Measurements from ENCODE around the gene ITPRIP.

The ITPRIP gene

DNA sequence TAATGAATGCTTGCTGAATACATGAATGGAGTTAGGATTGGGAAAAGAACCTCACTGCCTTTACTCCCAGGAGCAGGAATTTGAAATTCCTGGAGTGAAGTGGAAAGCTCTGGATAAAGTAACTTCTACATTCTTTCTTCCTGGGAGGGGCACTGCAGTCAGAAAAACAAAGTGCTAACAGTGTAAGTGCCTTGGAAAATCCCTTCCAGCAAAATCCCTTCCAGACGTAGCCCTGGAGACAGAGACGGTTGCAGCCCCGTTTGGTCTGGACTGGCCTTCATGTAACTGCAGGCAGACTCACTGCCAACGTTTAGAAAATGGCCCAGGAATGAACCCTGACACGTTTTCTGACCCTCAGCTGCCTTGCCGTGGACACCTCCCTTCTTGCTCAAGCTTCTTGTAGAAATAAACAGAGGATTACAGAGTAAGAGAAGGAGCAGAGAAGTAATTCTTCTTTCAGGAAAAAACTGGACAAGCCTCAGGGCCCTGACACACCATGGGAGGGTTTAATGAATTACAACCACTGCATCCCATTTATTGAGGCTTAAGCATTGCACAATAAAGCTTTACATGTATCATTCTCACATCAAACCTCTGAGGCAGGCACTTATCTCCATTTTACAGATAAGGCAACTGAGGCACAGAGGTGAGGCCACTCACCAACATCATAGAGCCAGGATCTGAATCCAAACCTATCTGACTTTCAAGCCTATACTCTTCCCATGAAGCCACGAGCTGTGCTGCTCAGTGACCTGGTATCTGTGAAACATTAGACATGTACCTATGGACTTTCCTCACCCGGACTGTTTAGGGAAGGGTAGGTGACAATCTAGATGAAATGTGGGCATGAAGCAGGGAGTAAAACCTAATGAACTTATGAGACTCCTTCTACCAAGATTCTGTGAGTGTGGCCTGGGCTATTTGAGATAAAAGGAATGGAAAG, 7.8 kb downstream of the ITPRIP start:
- no peak overlapping the region for H4K12ac ChIP-seq (ENCODE audit: low read depth, low read length)
- H4K91ac ChIP-seq (ENCODE audit: low read depth, low read length) = peak overlapping the region; percentile 98
- WGBS (ENCODE audit: extremely low coverage, insufficient coverage, insufficient read length) = no CpG with 5 or more reads among the region's 8 CpGs
- H2BK12ac ChIP-seq (ENCODE audit: low read length) = peak overlapping the region; percentile 94
- H3K36me3 ChIP-seq (ENCODE audit: control insufficient read depth in 1 of 2, insufficient read depth in 2 of 2, low read length in 2 of 2) = peaks cover 3 to 8% of the 10 kb centered on the region in 2 experiments
- peak overlapping the region; percentile 93 for H3K18ac ChIP-seq (ENCODE audit: low read length)
- no peaks in the 10 kb centered on the region for H3K9me3 ChIP-seq (ENCODE audit: insufficient read depth, low read depth, low read length)
- H3K27me3 ChIP-seq (ENCODE audit: insufficient read depth, low read length) = no peaks in the 10 kb centered on the region
- peak overlapping the region; percentile 94 for H2BK5ac ChIP-seq (ENCODE audit: low read depth, low read length, poor library complexity)
- H3K79me1 ChIP-seq (ENCODE audit: low read length) = peaks cover 44% of the 10 kb centered on the region
- H3K4me2 ChIP-seq (ENCODE audit: low read length) = peak overlapping the region; percentile 55
- peak overlapping the region; percentile 76 for H3K4ac ChIP-seq (ENCODE audit: low read depth, low read length)
- H3K79me2 ChIP-seq (ENCODE audit: control insufficient read depth, insufficient read depth, low read length, poor library complexity) = peaks cover 39% of the 10 kb centered on the region
- H4K8ac ChIP-seq (ENCODE audit: low read depth, low read length) = peak overlapping the region; percentile 39
- H2AK5ac ChIP-seq (ENCODE audit: low read length) = peak overlapping the region; percentile 54
- no peak overlapping the region for H3K23ac ChIP-seq (ENCODE audit: low read length)
- peaks cover 64 to 69% of the 10 kb centered on the region in 2 experiments for H3K4me1 ChIP-seq (ENCODE audit: control insufficient read depth in 1 of 2, insufficient read depth in 2 of 2, low read length in 2 of 2)
- peak overlapping the region; percentile 97 for H3K27ac ChIP-seq (ENCODE audit: low read depth, low read length)
- H2AFZ ChIP-seq (ENCODE audit: insufficient read depth, low read length, poor library complexity) = peak overlapping the region; percentile 31
- H3K14ac ChIP-seq (ENCODE audit: low read length) = peak overlapping the region; percentile 90
- H3K4me3 ChIP-seq (ENCODE audit: low read depth, low read length) = no peak overlapping the region
- H2BK120ac ChIP-seq (ENCODE audit: insufficient read depth, low read length, poor library complexity) = peak overlapping the region; percentile 99
- DNase-seq = peak; percentile 99
- H3K9ac ChIP-seq (ENCODE audit: low read length) = no peak overlapping the region

DNA sequence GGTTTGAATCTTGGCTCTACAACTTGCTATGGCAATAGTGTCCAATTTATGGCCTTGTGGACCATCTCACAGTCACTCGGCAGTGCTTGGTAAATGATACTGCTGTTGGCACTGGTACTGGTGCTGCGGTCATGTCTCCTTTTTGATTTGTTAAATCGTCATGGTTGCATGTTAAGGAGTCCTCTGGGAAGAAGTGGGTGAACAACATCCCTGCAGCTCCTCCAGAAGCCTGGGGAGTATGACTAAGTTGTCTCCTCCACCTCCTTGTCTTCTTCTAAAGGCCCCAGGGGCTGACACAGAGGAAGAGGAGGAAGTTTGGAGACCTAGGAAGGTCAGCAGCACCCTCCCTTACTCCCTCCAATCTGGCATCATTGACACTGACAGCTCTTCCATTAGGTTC, 8.5 kb downstream of the ITPRIP start:
- Histone ChIP-seq H2BK5ac (ENCODE audit: low read depth, low read length, poor library complexity) (peak overlapping the region; percentile 94), H3K4ac (ENCODE audit: low read depth, low read length) (peak overlapping the region; percentile 67), H2BK120ac (ENCODE audit: insufficient read depth, low read length, poor library complexity) (peak overlapping the region; percentile 99), H2AK5ac (ENCODE audit: low read length) (peak overlapping the region; percentile 85), H3K27ac (ENCODE audit: low read depth, low read length) (peak overlapping the region; percentile 97), H3K18ac (ENCODE audit: low read length) (peak overlapping the region; percentile 41), H2BK12ac (ENCODE audit: low read length) (peak overlapping the region; percentile 53), H3K9ac (ENCODE audit: low read length) (no peak overlapping the region), H4K8ac (ENCODE audit: low read depth, low read length) (peak overlapping the region; percentile 39), H3K79me2 (ENCODE audit: control insufficient read depth, insufficient read depth, low read length, poor library complexity) (peaks cover 37% of the 10 kb centered on the region), H2AFZ (ENCODE audit: insufficient read depth, low read length, poor library complexity) (peak overlapping the region; percentile 35), H4K91ac (ENCODE audit: low read depth, low read length) (peak overlapping the region; percentile 98), H3K4me3 (ENCODE audit: low read depth, low read length) (no peak overlapping the region), H3K79me1 (ENCODE audit: low read length) (peaks cover 44% of the 10 kb centered on the region), H3K9me3 (ENCODE audit: insufficient read depth, low read depth, low read length) (no peaks in the 10 kb centered on the region), H3K23ac (ENCODE audit: low read length) (no peak overlapping the region), H3K27me3 (ENCODE audit: insufficient read depth, low read length) (no peaks in the 10 kb centered on the region), H3K14ac (ENCODE audit: low read length) (peak overlapping the region; percentile 82), H3K4me1 (ENCODE audit: control insufficient read depth in 1 of 2, insufficient read depth in 2 of 2, low read length in 2 of 2) (peaks cover 61 to 63% of the 10 kb centered on the region in 2 experiments), H4K12ac (ENCODE audit: low read depth, low read length) (peak overlapping the region; percentile 2), H3K4me2 (ENCODE audit: low read length) (peak overlapping the region; percentile 55), H3K36me3 (ENCODE audit: control insufficient read depth in 1 of 2, insufficient read depth in 2 of 2, low read length in 2 of 2) (peaks cover 3 to 8% of the 10 kb centered on the region in 2 experiments)
- no CpG with 5 or more reads among the region's 3 CpGs for WGBS (ENCODE audit: extremely low coverage, insufficient coverage, insufficient read length)
- peak in 1 of 2 donors; percentile 64 for DNase-seq

DNA sequence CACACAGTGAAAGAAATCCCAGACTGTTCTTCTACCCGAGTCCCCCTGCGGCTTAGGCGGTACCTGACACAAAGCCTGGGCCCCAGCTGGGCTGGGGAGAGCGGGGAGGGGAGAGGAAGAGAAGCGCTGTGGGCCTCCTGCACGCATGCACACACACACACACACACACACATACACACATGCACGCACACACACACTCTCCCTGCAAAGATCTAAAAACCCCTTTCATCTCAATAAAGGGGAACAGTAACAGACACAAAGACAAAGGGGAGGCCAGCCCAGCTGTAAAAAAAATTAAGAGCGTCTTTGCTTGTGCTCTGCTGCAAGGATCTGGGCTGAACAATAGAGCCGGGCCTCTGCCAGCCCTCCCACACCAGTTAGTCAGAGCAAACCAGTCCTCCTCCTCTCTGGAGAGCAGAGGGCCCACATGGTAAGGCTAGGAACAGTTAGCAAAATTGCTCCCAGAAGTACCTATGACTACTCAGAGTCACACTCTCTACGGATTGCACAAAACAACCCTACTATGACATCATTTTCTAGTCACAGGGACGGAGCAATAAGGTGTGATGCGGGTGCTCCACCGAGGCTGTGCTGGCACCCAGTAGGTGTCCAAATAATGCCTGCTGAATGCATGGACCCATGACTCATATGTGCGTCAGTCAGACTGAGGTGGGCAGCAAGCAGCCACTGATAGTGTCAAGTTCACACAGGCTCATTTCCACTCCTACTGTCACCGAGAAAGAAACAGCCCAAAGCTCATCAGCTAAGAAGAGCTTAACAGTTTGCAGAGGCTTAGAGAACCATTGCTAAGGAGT, 9.2 kb downstream of the ITPRIP start:
- Histone ChIP-seq H3K14ac (ENCODE audit: low read length) (peak overlapping the region; percentile 95), H3K79me1 (ENCODE audit: low read length) (peaks cover 44% of the 10 kb centered on the region), H4K91ac (ENCODE audit: low read depth, low read length) (peak overlapping the region; percentile 98), H3K4me2 (ENCODE audit: low read length) (peak overlapping the region; percentile 55), H3K9ac (ENCODE audit: low read length) (peak overlapping the region; percentile 51), H3K18ac (ENCODE audit: low read length) (peak overlapping the region; percentile 52), H3K23ac (ENCODE audit: low read length) (no peak overlapping the region), H2BK120ac (ENCODE audit: insufficient read depth, low read length, poor library complexity) (peak overlapping the region; percentile 99), H2BK5ac (ENCODE audit: low read depth, low read length, poor library complexity) (peak overlapping the region; percentile 94), H3K4me1 (ENCODE audit: control insufficient read depth in 1 of 2, insufficient read depth in 2 of 2, low read length in 2 of 2) (peaks cover 60 to 63% of the 10 kb centered on the region in 2 experiments), H3K4ac (ENCODE audit: low read depth, low read length) (peak overlapping the region; percentile 67), H3K9me3 (ENCODE audit: insufficient read depth, low read depth, low read length) (no peaks in the 10 kb centered on the region), H2AK5ac (ENCODE audit: low read length) (peak overlapping the region; percentile 91), H2AFZ (ENCODE audit: insufficient read depth, low read length, poor library complexity) (peak overlapping the region; percentile 46), H3K36me3 (ENCODE audit: control insufficient read depth in 1 of 2, insufficient read depth in 2 of 2, low read length in 2 of 2) (peaks cover 3 to 5% of the 10 kb centered on the region in 2 experiments), H4K8ac (ENCODE audit: low read depth, low read length) (peak overlapping the region; percentile 86), H3K4me3 (ENCODE audit: low read depth, low read length) (no peak overlapping the region), H2BK12ac (ENCODE audit: low read length) (peak overlapping the region; percentile 53), H3K27ac (ENCODE audit: low read depth, low read length) (peak overlapping the region; percentile 97), H3K79me2 (ENCODE audit: control insufficient read depth, insufficient read depth, low read length, poor library complexity) (peaks cover 36% of the 10 kb centered on the region), H4K12ac (ENCODE audit: low read depth, low read length) (peak overlapping the region; percentile 86), H3K27me3 (ENCODE audit: insufficient read depth, low read length) (no peaks in the 10 kb centered on the region)
- DNase-seq = peak; percentile 99 to 100
- no CpG with 5 or more reads among the region's 15 CpGs for WGBS (ENCODE audit: extremely low coverage, insufficient coverage, insufficient read length)

DNA sequence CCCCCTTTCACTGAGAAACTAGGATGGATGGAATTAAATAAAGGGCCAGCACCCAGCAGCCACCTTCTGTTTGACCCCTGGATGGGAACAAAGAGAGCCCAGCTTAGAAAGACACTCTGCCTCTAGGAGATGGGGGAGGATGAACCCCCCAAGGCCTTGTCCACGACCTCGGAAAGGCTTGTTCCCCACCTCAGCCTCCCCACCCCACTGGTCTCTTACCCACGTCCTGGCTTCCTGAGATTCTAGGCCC, 9.7 kb downstream of the ITPRIP start:
- H3K18ac ChIP-seq (ENCODE audit: low read length) = peak overlapping the region; percentile 52
- no peak for DNase-seq
- H3K4me2 ChIP-seq (ENCODE audit: low read length) = peak overlapping the region; percentile 55
- peak overlapping the region; percentile 41 for H2BK12ac ChIP-seq (ENCODE audit: low read length)
- H3K36me3 ChIP-seq (ENCODE audit: control insufficient read depth in 1 of 2, insufficient read depth in 2 of 2, low read length in 2 of 2) = peaks cover 3 to 9% of the 10 kb centered on the region in 2 experiments
- peak overlapping the region; percentile 66 for H3K4ac ChIP-seq (ENCODE audit: low read depth, low read length)
- peak overlapping the region; percentile 51 for H3K9ac ChIP-seq (ENCODE audit: low read length)
- H4K12ac ChIP-seq (ENCODE audit: low read depth, low read length) = peak overlapping the region; percentile 86
- H3K4me1 ChIP-seq (ENCODE audit: control insufficient read depth in 1 of 2, insufficient read depth in 2 of 2, low read length in 2 of 2) = peaks cover 55 to 61% of the 10 kb centered on the region in 2 experiments
- H4K91ac ChIP-seq (ENCODE audit: low read depth, low read length) = peak overlapping the region; percentile 98
- peak overlapping the region; percentile 86 for H4K8ac ChIP-seq (ENCODE audit: low read depth, low read length)
- peak overlapping the region; percentile 97 for H3K27ac ChIP-seq (ENCODE audit: low read depth, low read length)
- peak overlapping the region; percentile 99 for H2BK120ac ChIP-seq (ENCODE audit: insufficient read depth, low read length, poor library complexity)
- H3K23ac ChIP-seq (ENCODE audit: low read length) = no peak overlapping the region
- no peaks in the 10 kb centered on the region for H3K9me3 ChIP-seq (ENCODE audit: insufficient read depth, low read depth, low read length)
- H3K4me3 ChIP-seq (ENCODE audit: low read depth, low read length) = no peak overlapping the region
- H2AK5ac ChIP-seq (ENCODE audit: low read length) = peak overlapping the region; percentile 91
- H3K27me3 ChIP-seq (ENCODE audit: insufficient read depth, low read length) = no peaks in the 10 kb centered on the region
- peak overlapping the region; percentile 46 for H2AFZ ChIP-seq (ENCODE audit: insufficient read depth, low read length, poor library complexity)
- peaks cover 31% of the 10 kb centered on the region for H3K79me2 ChIP-seq (ENCODE audit: control insufficient read depth, insufficient read depth, low read length, poor library complexity)
- H3K14ac ChIP-seq (ENCODE audit: low read length) = peak overlapping the region; percentile 95
- H2BK5ac ChIP-seq (ENCODE audit: low read depth, low read length, poor library complexity) = peak overlapping the region; percentile 94
- peaks cover 44% of the 10 kb centered on the region for H3K79me1 ChIP-seq (ENCODE audit: low read length)
- WGBS (ENCODE audit: extremely low coverage, insufficient coverage, insufficient read length) = no CpG with 5 or more reads among the region's 3 CpGs

All from trophoblast cell (in vitro differentiated cells and primary cell).